GM12878 (cell line): ENCODE measurements around the gene DNAJB6. TPM values are rescaled to one million over a fixed set of nuclear protein-coding genes. Genes with fewer than 3 reads are reported as not detected.

ENCODE experiments used
- CUX1 ChIP-seq: IDR thresholded peaks from 2 replicates; pipeline ENCODE4 v1.6.1; 2012; ENCODE audit warnings: improper control_type of control experiment, low read depth, low read length; ENCODE audit not compliant: insufficient replicate concordance
- ELK1 ChIP-seq: IDR thresholded peaks from 2 replicates; pipeline ENCODE4 v1.6.1; 2012; ENCODE audit warnings: low read depth, low read length, improper control_type of control experiment
- HSF1 ChIP-seq: fragments of 150-350 bp; IDR thresholded peaks from 2 replicates; pipeline ENCODE4 v1.6.1; 2014; ENCODE audit warnings: mild to moderate bottlenecking, low read depth, low read length
- NFXL1 ChIP-seq: fragments of 450-650 bp; IDR thresholded peaks from 2 replicates; pipeline ENCODE4 v1.6.1; 2017; ENCODE audit warnings: antibody characterized with exemption, mild to moderate bottlenecking, borderline replicate concordance
- PBX3 ChIP-seq: IDR thresholded peaks from 2 replicates; pipeline ENCODE4 v1.6.1; 2011; ENCODE audit warnings: mild to moderate bottlenecking, low read depth, low read length, moderate library complexity; ENCODE audit not compliant: insufficient replicate concordance
- SP1 ChIP-seq: IDR thresholded peaks from one replicate; pipeline ENCODE4 v1.6.1; 2011; ENCODE audit warnings: low read depth, low read length
- SUPT20H ChIP-seq: IDR thresholded peaks from 2 replicates; pipeline ENCODE4 v1.6.1; 2011; ENCODE audit warnings: low read depth, mild to moderate bottlenecking, low read length, moderate library complexity, borderline replicate concordance; ENCODE audit not compliant: control insufficient read depth
- ZNF687 ChIP-seq: fragments of 450-650 bp; IDR thresholded peaks from 2 replicates; pipeline ENCODE4 v1.6.1; 2017; ENCODE audit warnings: mild to moderate bottlenecking, moderate library complexity
- polyA plus RNA-seq, 11 experiments: library from polyadenylated mRNA; depleted of rRNA in 4 of 11; unstranded in 6 of 11; stranded (reverse) in 5 of 11; fragments of >200 nt; fragmentation: Nextera tagmentation in 4 of 11; fragmentation: Illumina TruSeq in 1 of 11; extraction: Ambion mirVana in 4 of 11; extraction: Trizol in 1 of 11; gene quantifications; 1 replicate in 1 of 11; 2 replicates in 10 of 11; pipeline versions ENCODE4 v1.2.1 to v1.2.3, GENCODE V29; 2011 to 2016; ENCODE audit warnings: inconsistent platforms in 2 of 11, missing spikeins in 2 of 11, low read depth in 1 of 11
- total RNA-seq, 4 experiments: library from RNA; depleted of rRNA in 3 of 4; stranded (reverse); fragments of >200 nt in 3 of 4; fragmentation: Illumina TruSeq in 1 of 4; extraction: Trizol in 1 of 4; gene quantifications; 2 replicates each; pipeline versions ENCODE4 v1.2.1 to v1.2.3, GENCODE V29; 2013 to 2021

The DNAJB6 gene
- total and polyA plus RNA-seq, 10 of the 15 experiments (the other 5 are each of a cell fraction or from before 2014, with no cell fraction given): 34.5 to 117 (median 53.1) TPM

GRCh38 chr7:157335991-157336382, 817 bp upstream of the DNAJB6 start (continued):
- TF ChIP-seq CUX1 (no peak), ELK1 (no peak), SP1 (no peak), HSF1 (no peak), NFXL1 (no peak), SUPT20H (no peak), ZNF687 (no peak), PBX3 (no peak)
